ENCODE data around the gene INPP4B. TPM values are rescaled to one million over a fixed set of nuclear protein-coding genes. Genes with fewer than 3 reads are reported as not detected.

Gene INPP4B
- total and polyA plus RNA-seq, 2 of the 4 experiments (the other 2 are of a cell fraction) = 1.8 to 14.0 TPM

GRCh38 chr4:142845293-142846107, 601 bp downstream of the INPP4B start:
- no peak overlapping the region for H2BK20ac ChIP-seq (ENCODE audit: low read depth, low read length)
- H3K79me1 ChIP-seq (ENCODE audit: low read depth in 1 of 2, low read length in 2 of 2) = no peaks in the 10 kb centered on the region
- no peak for DNase-seq
- H3K4me3 ChIP-seq (ENCODE audit: insufficient read depth, low read depth, low read length) = peak overlapping the region; percentile 61
- no peak overlapping the region; the same call in 1 of the 2 replicates for H4K91ac ChIP-seq (ENCODE audit: insufficient read depth, low read depth, low read length)
- ChIA-PET POLR2A (ENCODE audit: unreplicated experiment) (no interaction called here), CTCF (interaction anchor here (0.9 kb wide), 1 partner anchor 492 kb away, joined by 5 read pairs; no protein-coding TSS in a partner anchor)
- H3K14ac ChIP-seq (replicated peaks; ENCODE audit: low read depth, low read length) = 0 out of 2 replicates have a peak overlapping the region, but pooled peaks have one; percentile 12
- H4K5ac ChIP-seq (ENCODE audit: low read depth, low read length) = no peak overlapping the region; the same call in 1 of the 2 replicates
- peak overlapping the region; percentile 31 for H2AK9ac ChIP-seq (replicated peaks; ENCODE audit: low read depth, low read length, poor library complexity)
- H3K23ac ChIP-seq (ENCODE audit: low read depth, low read length) = peak overlapping the region; percentile 52
- peaks cover 10% of the 10 kb centered on the region for H3K27me3 ChIP-seq (ENCODE audit: control insufficient read depth, insufficient read depth, low read length)
- no peak overlapping the region for H2BK5ac ChIP-seq (ENCODE audit: low read depth, low read length, poor library complexity, severe bottlenecking)
- H3K18ac ChIP-seq (ENCODE audit: low read depth, low read length) = no peak overlapping the region; the same call in 1 of the 2 replicates
- no CpG with 5 or more reads among the region's 43 CpGs for WGBS, 2 experiments (ENCODE audit: extremely low coverage in 2 of 2, insufficient read length in 1 of 2)
- in situ Hi-C loops (cut with MboI; ENCODE audit: low sequenced_read_pairs) = loop anchor here (10.0 to 25.0 kb wide), 3 partner anchors 491 to 1683 kb away; no protein-coding TSS in a partner anchor
- H3K9ac ChIP-seq (ENCODE audit: low read depth, low read length) = peak overlapping the region; percentile 56
- no peak overlapping the region for H2AK5ac ChIP-seq (ENCODE audit: low read depth, low read length)
- H4K20me1 ChIP-seq (ENCODE audit: insufficient read depth, low read length) = no peaks in the 10 kb centered on the region
- H3K9me3 ChIP-seq (ENCODE audit: control insufficient read depth, insufficient read depth, low read length) = no peaks in the 10 kb centered on the region
- peak overlapping the region; percentile 48; the same call in 1 of the 2 replicates for H3K4ac ChIP-seq (ENCODE audit: low read depth, low read length)
- intact Hi-C loops (cut with micrococcal nuclease) = loop anchor here (1.0 to 10.0 kb wide), 3 partner anchors 34 to 639 kb away; partner anchors contain the start of gene USP38
- dilution Hi-C loops (cut with HindIII; ENCODE audit: low sequenced_read_pairs, unreplicated experiment) = no loop called here
- H3K27ac ChIP-seq (ENCODE audit: insufficient read depth, low read length) = peak overlapping the region; percentile 6; the same call in 1 of the 2 replicates
- no peak overlapping the region; the same call in 1 of the 2 replicates for H2BK120ac ChIP-seq (ENCODE audit: low read depth, low read length)
- peak overlapping the region; percentile 92 for H2AFZ ChIP-seq (replicated peaks; ENCODE audit: low read length, poor library complexity)
- H3K4me2 ChIP-seq (ENCODE audit: low read depth, low read length) = peak overlapping the region; percentile 88
- peak; percentile 25 for ATAC-seq (ENCODE audit: low read depth)
- H3K56ac ChIP-seq (ENCODE audit: extremely low read depth, insufficient read depth, low read length) = no peak overlapping the region
- peak overlapping the region; percentile 28 to 34; a peak in 2 of 4 replicates for H4K8ac ChIP-seq (ENCODE audit: low read depth in 2 of 2, low read length in 2 of 2)
- no peaks in the 10 kb centered on the region for H3K4me1 ChIP-seq (ENCODE audit: control insufficient read depth, insufficient read depth, low read length)
- H2BK15ac ChIP-seq (ENCODE audit: low read depth, low read length) = no peak overlapping the region
- H3K36me3 ChIP-seq (ENCODE audit: control insufficient read depth, insufficient read depth, low read length) = no peaks in the 10 kb centered on the region
- H3K9me1 ChIP-seq (ENCODE audit: insufficient read depth, low read length) = no peaks in the 10 kb centered on the region
- no TSS peak for BruUV-seq (replicated peaks)
- TF ChIP-seq MAZ (IDR thresholded peaks at IDR 0.05; ENCODE audit: borderline replicate concordance, low read depth, low read length) = no peak
- TF ChIP-seq USF2 (IDR thresholded peaks at IDR 0.05; ENCODE audit: low read depth, low read length) = no peak
- no peak for TF ChIP-seq ELK1 (IDR thresholded peaks at IDR 0.05; ENCODE audit: borderline replicate concordance, low read depth, low read length)
- TF ChIP-seq CHD1 (IDR thresholded peaks at IDR 0.05; ENCODE audit: low read depth, low read length) = no peak
- no peak for TF ChIP-seq RCOR1 (IDR thresholded peaks at IDR 0.05; ENCODE audit: insufficient replicate concordance, low read length)
- TF ChIP-seq BHLHE40 (IDR thresholded peaks at IDR 0.05; ENCODE audit: low read depth, low read length) = no peak
- no peak for TF ChIP-seq MXI1 (IDR thresholded peaks at IDR 0.05; ENCODE audit: borderline replicate concordance, low read depth, low read length)
- TF ChIP-seq CEBPB (IDR thresholded peaks at IDR 0.05; ENCODE audit: low read depth, low read length) = no peak
- no peak for TF ChIP-seq RAD21 (IDR thresholded peaks at IDR 0.05; ENCODE audit: low read length)
- no peak for TF ChIP-seq POLR2A (IDR thresholded peaks at IDR 0.05; ENCODE audit: low read depth, low read length)
- no peak for TF ChIP-seq NFE2L2 (IDR thresholded peaks at IDR 0.05; ENCODE audit: low read depth, low read length)
- TF ChIP-seq RFX5 (IDR thresholded peaks at IDR 0.05; ENCODE audit: low read depth, low read length) = no peak
- TF ChIP-seq FOS (IDR thresholded peaks at IDR 0.05; ENCODE audit: low read depth, low read length) = no peak
- TF ChIP-seq SMC3 (IDR thresholded peaks at IDR 0.05; ENCODE audit: low read depth, low read length) = no peak
